HG03432 (cell line): Measurements from ENCODE around the gene KCNK3.
"Not testable (repeated sequence)": the region's sequence is repeated elsewhere in the genome, so short reads cannot be mapped to it uniquely, and the experiment has no call there.

Experiments used
- ATAC-seq: cut with Tn5 transposase; IDR thresholded peaks from one replicate; pipeline ENCODE4 v1.9.1; 2021; ENCODE audit warnings: mild to moderate bottlenecking, moderate library complexity; ENCODE audit not compliant: unreplicated experiment

The KCNK3 gene

DNA sequence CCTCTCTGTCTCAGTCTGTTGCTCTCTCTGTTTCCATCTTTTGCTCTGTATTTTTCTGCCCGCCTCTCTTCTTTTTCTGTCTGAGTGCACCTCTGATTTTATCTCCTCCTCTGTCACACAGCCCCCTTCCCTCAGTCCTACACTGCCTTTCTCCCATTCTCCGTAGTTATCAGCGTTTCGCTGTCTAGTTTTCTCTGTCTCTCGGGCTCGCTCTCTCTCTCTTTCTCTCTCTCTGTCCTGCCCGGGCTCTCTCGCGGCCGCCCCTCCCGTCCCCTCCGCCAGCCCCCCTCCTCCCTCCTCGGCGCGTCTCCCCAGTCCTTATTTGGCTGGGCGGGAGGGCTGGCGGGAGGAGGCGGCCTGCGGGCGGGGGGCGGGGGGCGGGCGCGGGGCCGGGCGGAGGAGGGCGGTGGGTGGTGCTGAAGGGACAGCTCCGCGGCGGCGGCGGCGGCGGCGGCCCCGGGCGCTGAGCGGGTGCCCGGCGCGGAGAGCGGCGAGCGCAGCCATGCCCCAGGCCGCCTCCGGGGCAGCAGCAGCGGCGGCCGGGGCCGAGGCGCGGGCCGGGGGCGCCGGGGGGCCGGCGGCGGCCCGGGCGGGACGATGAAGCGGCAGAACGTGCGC lies at the start of gene KCNK3:
TSS of gene KCNK3 (plus strand) at position 444 of the 618 bp plus-strand sequence. CDS start at position 598, 154 bp downstream.
- ATAC-seq: no peak

DNA sequence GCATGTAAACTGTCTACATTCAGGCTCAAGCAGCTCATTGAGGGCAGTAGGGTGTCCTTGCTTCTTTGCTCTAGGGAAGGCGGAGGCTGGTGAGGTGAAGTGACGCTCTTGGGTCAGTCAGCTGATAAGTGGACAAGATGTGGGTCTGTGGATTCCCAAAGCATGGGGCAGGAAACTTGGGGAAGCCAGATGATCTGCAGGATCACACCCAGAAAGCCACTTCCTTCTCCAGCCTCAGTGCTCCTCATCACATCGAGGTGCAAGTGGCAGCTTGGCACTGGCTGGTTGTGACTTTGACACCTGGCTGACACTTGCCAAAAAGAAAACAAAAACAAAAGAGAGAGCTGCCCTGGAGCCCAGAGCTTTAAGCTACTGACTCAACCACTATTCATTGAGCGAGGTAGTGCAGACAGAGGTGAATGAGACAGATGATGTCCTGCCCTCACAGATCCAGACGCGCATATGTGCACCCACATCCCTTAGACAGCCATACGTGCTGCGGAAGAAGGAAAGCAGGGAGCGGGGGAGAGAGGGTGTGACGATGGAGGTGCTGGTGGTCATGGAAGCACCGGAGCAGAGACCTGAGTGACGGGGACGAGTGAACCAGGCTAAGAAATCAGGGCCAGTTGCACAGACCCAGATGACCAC lies 48.2 kb upstream of the KCNK3 start:
- no peak for ATAC-seq

DNA sequence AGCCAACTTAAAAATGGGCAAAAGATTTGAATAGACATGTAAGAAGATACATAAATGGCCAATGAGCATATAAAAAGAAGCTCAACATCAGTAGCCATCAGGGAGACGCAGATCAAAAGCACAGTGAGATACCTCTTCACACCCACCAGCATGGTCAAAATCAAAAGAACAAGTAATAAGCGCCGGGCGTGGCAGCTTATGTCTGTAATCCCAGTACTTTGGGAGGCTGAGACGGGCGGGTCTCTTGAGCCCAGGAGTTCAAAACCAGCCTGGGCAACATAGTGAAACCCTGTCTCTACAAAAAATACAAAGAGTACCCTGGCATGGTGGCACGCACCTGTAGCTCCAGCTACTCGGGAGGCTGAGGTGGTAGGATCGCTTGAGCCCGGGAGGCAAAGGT lies 46.8 kb upstream of the KCNK3 start:
- no peak for ATAC-seq

DNA sequence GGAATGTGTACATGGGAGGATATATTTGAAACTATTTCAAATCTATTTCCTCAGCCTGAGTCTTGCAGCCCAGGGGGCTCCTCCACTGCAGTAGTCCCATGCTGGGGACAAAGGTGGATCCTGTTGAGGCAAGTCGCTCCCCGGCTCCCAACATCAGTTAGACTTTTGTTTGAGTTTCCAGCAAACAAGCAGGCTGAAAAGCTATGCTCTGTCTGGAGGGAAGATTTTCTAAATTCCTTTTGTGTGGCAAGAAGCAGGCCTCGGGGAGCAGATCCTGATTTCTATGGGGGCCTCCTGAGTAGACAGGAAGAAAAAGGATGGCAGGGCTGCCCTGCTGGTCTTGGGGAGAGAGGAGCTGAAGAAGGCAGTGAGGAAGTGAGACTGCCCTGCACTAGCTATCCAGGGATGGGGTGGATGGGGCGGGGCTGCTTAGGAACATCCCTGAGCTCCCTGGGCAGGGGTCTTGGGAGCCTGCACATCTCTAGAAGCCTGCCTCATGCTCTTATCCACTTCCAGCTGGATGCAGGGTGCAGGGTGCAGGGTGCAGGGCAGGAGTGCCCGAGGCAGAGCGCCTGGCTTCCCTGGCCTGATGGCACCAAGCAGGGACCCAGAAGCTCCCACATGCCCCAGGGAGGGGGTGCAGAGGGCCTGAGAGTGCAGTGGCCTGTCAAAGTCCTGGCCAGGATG lies 45.4 kb upstream of the KCNK3 start:
- no peak for ATAC-seq

DNA sequence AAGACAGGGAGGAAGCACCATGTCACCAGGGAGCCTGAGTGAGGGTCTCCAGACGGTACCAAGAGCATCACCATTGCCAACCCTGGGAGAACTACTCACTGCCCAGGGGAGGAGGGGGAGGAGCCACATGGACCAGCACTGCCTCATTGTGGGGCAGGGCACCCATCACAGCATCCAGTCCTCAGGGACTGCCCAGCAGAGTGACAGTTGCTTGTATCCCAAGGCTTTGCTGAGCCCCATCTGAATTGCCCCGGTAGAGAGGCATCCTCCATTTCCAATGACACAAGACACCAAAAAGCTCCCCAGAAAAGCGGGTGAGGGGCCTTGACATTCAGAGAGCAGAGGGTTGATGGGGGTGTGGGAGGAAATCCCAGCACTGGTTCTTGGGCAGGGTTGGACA lies 44.5 kb upstream of the KCNK3 start:
- ATAC-seq: no peak

DNA sequence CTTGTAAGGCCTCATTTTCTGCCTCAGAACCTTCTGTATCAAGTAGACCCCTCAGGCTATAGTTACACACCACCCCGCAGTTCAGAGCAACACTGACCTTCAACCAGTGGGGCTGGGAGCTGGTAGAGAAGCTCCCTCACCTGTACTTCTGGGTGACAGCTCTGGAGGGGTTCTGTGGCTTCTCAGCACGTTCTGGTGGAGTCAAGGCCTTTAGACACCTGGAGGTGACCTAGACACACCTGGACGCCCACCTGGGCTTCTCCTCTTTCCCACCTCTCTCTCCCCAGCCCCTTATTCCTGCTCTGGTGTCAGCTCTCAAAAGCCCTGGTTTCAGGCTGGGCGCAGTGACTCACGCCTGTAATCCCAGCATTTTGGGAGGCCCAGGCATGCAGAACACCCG lies 44.0 kb upstream of the KCNK3 start:
- ATAC-seq: no peak

DNA sequence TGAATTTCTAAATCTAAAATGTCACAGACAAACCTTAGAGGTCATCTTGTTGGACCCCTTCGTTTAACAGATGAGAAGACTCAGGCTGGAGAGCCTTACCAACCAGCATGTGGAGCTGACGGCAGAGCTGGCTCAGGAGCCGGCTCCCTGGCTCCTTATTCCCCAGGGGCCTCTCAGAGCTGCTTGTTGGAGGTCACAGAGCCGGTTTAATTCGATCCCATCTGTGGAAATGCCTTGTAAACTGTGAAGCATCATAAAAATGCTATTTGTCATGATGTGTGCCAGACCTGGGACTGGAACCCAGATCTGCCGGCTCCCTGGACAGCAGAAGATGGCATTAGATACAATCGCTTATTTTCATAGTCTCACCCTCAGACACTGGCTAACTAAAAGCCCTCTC lies 43.2 kb upstream of the KCNK3 start:
- no peak for ATAC-seq

DNA sequence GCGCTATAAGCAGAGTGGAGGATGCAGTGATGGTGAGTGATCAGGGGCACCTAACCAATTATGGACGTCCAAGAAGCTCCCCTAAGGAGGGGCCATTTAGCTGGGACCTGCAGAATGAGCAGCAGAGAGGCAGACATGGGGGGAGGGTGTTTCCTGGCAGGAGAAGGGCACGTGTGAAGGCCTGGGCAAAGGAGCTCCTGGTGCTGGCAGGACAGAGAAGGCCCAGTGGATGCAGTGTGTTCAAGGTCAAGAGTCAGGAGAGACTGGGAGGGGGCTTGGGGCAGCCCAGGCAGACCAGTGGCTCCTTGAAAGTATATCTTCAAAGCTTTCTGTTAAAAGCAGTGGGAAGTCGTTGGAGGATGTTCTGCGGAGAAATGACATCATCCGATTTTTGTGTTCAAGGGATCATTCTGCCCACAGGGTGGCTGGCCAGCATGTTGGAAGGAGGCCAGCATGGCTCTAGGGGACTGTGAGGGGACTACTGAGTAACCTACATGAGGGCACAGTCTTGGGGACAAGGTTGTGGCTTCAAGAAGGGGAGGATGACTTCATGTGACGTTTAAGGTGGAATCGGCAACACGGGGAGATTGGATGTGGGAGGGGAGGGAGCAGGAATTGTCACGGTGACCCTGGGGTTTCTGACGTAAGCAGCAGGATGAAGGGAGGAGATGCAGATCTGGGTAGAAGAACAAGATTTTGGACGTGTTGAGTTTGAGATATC lies 42.4 kb upstream of the KCNK3 start:
- no peak for ATAC-seq

DNA sequence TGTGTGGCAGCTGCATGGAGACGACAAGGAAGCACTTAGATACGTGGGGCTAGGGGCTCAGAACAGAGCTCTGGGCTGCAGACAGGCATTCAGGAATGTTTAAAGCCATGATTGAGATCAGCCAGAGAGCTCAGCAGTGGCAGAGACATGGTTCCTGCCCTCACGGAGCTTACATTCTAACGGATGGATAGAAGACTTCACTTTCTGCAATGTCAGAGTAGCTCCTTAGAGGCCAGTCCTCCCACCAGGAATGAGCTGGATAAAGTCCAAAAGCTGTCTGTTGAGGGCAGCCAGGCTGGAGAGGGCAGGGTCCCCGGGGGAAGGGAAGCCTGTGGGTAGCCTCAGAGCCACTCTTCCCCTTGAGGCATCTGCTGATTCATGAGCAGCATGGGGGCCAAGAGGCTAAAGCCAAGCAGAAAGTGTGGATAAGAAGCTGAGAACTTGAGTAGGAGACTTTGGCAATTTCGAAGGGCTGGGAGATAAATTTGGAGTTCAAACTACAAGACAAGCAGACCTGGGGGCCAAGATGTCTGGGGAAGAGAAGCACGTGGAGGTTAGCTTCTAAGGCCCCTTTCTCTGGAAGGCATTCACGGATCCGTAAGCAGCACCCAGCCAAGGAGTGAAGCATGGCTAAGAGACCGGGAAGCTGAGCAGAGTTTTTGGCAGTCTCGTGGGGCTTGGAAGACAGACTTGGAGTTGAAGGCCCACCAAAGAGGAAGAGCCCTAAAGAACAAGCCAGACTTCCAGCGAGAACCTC lies 41.6 kb upstream of the KCNK3 start:
- ATAC-seq: no peak

DNA sequence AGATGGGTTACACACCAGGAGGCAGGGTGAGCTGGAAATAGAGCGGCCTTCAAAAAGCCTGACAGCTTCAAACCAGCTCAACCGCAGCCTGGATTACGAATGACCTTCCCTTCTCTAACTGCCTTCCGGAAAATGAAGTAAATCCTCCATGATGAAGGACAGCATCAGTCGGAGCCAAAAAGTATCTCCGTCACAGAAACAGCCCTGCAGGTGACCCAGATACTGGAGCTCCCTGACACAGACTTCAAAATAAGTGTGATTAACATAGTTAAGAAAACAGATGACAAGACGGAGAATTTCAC lies 41.1 kb upstream of the KCNK3 start:
- no peak for ATAC-seq

DNA sequence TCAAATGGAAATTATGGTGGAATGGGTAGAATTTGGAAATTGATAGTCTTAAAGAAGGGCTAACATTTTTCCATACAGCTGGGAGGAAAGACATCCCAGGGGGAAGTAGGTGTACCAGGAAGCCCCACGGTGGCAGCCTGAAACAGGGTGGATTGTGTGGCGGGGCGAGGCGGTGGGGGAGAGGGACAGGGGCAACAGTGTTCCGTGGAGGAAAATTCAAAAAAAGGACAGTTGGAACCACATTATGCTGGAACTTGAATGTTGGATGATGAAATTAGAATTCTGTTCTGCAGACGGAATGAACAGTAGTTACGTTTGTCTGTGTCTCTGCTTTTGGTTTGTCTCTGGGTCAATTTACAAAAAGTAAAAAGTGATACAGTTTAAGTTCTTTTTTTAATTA lies 40.7 kb upstream of the KCNK3 start:
- no peak for ATAC-seq

DNA sequence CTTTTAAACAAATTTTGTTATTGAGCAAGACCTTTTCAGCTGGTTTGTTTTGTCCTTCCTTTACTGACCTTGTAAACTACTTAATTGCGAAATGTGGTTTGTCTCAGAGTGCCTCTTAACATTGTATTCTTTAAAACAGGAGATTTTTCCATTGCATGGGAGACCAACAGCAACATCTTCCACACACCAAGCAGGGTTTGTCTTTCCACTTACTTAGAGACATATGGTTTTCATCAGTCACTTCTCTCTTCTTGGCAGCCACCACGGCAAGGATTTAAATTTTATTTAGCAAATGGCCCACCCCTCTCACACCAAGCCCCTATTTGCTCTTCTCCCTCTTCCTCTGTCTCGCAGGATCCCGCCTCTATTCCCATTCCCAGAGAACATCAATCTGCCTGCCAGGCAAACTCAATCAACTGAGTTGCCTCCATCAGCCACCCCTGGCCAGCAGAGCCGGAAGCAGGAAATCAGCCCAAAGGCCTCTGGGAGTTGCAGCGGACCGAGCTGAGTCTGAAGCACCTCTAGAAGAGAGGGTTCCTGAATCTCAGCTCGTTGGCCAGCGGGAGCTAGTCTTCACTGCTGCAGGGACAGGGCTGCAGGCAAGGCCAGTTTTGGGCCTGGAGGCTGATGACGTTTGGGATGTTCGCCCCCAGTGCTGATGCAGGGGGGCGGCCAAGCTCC lies 40.0 kb upstream of the KCNK3 start:
- no peak for ATAC-seq

DNA sequence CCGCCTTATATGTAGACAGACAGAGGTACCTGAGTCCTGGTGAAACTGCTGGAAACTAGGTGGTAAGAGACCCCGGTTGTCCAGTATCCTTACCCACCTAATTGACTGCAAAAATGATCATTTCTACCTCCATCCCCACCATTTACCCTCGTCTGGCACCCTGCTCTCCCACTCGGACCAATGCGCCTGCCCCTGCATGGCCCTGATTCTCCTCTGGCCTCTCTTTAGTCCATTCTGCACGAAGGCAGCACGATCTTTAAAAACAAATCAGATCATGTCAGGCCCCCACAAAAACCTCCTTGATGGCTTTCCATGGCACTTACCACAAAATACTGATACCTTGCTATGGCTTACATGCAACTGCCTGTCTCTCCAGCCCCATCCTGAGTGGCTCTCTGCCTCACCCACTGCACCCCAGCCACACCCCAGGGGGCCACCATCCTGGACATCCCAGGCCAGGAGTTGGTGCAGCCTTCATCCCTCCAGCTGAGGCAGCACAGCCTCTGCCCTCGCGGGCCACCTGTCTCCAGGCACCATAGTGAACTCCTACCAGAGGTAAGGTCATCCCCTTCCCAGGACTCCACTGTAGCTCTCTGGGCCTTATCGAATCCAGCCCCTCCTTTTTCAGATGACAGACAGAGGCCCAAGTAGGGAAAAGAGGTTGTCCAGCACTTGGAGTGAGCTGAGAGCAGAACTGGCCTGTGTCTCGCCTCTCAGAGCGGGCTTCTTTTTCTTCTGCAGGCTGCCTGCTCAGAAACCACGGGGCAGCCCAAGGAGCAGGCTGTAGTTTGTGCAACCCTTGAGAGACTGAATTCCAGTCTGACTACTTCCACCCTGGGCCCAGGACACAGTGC lies 39.1 kb upstream of the KCNK3 start:
- no peak for ATAC-seq

DNA sequence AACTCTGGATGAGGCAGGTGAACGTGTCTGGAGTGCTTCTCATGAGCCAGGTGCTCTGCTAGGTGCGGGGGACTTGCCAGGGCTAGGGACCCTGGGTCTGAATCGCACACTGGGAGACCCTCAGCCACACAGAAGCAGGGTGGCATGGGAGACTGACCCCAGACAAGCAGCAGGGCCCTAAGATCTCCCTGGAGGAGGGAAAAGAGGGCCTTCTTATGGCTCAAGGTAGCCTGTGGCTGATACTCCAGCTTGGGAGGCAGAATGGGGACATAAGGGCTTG lies 38.5 kb upstream of the KCNK3 start:
- ATAC-seq: no peak

DNA sequence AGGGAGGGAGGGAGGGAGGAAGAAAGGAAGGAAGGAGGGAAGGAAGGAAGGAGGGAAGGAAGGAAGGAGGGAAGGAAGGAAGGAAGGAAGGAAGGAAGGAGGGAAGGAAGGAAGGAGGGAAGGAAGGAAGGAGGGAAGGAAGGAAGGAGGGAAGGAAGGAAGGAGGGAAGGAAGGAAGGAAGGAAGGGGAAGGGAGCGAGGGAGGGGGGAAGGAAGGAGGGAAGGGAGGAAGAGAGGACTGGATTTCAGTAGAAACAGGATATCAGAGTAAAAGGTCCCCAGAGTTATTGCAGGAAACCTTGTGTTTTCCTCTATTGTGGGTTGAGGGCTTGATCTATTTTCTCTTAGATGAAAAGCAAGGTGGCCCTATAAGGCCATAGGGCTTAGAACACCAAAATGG lies 37.4 kb upstream of the KCNK3 start:
- ATAC-seq: not testable (repeated sequence)

DNA sequence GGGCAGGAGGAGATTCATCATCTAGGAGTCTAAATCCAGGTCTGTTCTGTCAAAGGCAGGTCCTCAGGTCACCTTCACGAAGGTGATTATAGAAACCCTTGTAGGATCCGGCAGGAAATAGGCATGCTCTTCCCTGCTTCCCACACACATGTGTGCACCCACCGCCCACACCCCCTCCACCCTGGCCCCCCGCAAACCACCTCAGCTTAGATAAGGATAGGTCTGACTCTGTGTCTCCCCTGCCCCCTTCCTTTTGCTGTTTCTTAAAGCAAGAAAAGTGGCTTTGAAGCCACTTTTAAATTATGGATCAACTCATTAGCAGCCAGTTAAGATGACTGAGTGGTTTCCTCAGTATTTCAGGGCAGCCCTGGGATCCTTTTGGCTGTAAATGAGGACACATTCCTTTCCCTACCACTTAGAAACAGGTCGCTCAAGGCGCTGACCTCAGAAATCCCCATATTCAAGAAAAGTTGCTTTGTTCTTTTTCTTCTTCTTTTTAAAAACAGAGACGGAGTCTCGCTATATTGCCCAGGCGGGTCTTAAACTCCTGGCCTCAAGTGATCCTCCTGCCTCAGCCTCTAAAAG lies 36.8 kb upstream of the KCNK3 start:
- ATAC-seq: no peak

DNA sequence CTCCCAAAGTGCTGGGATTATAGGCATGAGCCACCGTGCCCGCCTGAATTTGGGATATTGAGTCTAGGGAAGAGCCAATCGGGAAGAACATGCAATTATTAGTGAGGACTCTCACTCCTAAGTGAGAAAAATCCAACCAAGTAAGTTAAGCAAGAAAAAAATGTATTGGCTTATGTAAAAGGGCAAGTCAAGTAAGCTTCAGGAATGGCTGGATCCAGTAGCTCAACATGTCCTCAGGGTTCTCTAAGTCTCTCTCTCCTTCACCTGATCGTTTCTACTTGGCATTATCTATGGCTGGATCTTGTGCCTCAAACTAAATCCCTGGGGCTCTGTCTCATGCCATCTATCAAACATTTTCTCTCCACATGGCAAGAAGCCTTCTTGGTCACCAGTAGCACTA lies 35.3 kb upstream of the KCNK3 start:
- no peak for ATAC-seq

DNA sequence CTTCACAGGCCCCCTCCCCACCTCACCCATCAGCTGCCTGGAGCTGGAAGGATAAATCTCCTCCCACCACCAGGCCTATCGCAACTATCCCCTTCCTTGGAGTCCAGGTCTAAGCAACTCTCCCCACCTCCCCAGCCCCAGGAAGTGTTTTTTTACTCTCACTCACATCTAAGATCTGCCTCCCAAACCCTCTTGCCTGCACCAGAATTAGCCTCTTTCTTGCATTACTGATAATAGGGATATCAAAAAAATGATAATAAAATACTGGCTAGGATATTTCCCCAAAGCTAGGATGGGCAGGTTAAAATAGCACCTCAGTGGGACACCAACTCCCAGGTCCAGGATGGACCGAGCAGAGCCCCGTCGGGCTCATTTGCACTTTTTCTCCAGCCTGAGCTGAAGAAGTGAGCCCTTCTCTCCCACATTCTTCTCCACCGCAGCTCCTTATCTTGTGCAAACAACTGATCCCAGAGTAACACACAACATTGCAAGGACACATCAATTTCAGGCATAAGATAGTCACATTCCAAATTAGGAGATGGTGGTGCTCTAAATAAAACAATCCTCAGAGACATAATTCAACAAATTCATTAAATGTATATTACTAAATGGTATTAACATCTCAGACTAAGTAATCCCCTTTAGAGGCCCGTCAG lies 33.7 kb upstream of the KCNK3 start:
- no peak for ATAC-seq

DNA sequence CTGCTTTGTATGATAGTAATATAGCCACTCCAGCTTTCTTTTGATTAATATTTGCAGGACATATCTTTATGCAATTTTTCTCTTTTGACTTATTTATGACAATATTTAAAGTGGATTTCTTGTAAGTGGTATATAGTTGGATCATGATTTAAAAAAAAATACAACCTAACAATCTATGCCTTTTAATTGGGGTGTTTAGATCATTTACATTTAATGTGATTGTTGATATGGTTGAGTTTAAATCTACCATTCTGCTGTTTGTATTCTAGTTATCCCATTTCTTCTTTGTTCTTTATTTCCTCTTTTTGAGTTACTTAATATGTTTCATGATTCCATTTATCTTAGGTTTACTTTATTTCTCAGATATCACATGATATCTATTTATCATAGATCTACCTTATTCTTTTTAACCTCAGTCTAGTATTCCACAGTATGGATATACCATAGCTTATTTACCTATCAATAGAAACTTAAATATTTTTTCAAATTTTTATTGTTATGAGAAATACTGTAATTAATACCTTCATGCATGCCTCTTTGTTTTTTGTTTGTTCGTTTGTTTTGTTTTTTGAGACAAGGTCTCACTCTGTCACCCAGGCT lies 32.1 kb upstream of the KCNK3 start:
- ATAC-seq: no peak
